ENCODE data around the gene PARD6G.

The PARD6G gene

DNA sequence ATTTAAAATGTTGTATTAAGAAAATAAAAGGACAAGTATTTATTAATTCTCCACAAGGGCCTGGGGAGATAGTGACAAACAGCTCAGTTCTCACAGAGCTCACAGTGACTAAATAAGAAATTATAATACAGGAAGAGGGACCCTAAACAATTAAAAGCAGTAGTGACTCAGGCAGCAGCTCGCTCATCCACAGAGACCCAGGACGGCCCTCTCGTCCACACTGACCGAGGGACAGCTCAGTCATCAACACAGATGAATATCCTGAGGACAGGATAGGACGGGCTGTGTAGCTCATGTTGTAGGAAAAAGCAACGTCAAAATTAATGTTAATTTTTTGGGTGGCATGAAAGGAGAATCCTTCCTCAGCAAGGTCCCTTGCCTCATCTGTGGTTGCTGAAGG, 44.1 kb downstream of the PARD6G start:
- ChIA-PET POLR2A (no interaction called here), CTCF (interaction anchor here (0.7 to 1.5 kb wide), 9 partner anchors 8 to 54 kb away, joined by 3 to 6 read pairs (median 4); no protein-coding TSS in a partner anchor)
- DNase-seq (ENCODE audit: extremely low spot score), result no peak
- TF ChIP-seq, protein P1, sequence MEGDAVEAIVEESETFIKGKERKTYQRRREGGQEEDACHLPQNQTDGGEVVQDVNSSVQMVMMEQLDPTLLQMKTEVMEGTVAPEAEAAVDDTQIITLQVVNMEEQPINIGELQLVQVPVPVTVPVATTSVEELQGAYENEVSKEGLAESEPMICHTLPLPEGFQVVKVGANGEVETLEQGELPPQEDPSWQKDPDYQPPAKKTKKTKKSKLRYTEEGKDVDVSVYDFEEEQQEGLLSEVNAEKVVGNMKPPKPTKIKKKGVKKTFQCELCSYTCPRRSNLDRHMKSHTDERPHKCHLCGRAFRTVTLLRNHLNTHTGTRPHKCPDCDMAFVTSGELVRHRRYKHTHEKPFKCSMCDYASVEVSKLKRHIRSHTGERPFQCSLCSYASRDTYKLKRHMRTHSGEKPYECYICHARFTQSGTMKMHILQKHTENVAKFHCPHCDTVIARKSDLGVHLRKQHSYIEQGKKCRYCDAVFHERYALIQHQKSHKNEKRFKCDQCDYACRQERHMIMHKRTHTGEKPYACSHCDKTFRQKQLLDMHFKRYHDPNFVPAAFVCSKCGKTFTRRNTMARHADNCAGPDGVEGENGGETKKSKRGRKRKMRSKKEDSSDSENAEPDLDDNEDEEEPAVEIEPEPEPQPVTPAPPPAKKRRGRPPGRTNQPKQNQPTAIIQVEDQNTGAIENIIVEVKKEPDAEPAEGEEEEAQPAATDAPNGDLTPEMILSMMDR (IDR thresholded peaks at IDR 0.05; ENCODE audit: control extremely low read depth, extremely low read depth, low read depth, missing control alignments), result no peak

DNA sequence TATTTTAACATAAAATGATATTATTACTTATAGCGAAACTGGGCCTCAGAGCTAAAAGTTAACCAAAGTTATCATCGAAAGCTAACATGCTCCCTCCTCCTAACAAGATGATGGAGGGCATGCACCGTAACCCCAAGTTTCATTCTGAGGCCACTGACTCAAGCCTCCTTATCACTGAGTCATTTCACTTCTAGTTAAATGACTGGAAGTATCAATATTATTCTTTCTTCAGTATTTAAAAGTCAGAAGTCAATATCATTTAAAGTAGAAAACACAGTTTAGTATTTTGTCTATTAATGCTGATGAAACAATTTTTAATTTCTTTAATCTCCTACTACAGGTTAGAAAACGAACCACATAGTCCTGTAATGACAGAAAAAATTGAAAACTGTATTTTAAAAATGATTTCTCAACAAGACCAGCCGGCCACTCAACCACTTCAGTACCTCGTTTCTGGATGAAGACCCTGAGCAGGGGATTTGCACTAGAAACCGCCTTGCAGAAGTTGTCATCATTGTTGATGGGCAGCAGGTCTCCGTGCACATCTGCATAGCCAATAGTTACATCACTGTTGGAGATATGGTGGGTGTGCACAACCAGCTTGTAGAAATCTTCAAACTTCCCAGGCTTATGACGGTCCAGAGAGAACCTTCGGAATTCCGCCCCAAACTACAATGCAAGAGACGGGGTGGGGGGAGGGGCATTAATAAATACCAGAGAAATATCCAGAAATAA, 44.9 kb downstream of the PARD6G start:
- TF ChIP-seq, protein P1 (IDR thresholded peaks at IDR 0.05; ENCODE audit: control extremely low read depth, extremely low read depth, low read depth, missing control alignments), result no peak
- POLR2A ChIA-PET, result no interaction called here
- DNase-seq (ENCODE audit: extremely low spot score), result peak; percentile 77
- CTCF ChIA-PET, result interaction anchor here (0.7 to 3.1 kb wide), 8 partner anchors 9 to 54 kb away, joined by 3 to 27 read pairs (median 4); partner anchors contain the start of gene PARD6G

DNA sequence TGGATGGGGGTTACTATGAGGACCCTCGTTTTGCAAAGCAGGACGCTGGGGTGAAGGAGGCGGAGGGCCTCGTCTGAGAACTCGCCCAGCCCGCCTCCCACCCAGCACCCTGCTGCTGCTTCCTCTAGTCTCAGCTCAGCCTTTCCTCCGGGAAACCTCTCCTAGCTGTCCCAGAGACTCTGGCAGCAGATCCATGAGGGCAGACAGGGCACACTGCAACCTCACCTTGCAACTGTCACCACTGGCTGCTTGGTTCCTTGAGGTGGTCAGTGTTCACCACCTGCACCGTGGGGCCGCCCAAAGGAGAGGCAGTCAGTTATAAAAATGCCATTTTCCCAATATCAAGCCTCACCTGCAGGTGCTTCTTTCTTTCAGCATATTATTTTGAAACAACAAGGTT, 45.6 kb downstream of the PARD6G start:
- TF ChIP-seq, protein P1 (IDR thresholded peaks at IDR 0.05; ENCODE audit: control extremely low read depth, extremely low read depth, low read depth, missing control alignments), result no peak
- POLR2A ChIA-PET, result no interaction called here
- peak; percentile 10 for DNase-seq (ENCODE audit: extremely low spot score)
- CTCF ChIA-PET, result interaction anchor here (1.0 to 3.1 kb wide), 6 partner anchors 8 to 55 kb away, joined by 3 to 27 read pairs (median 10); partner anchors contain the start of gene PARD6G

DNA sequence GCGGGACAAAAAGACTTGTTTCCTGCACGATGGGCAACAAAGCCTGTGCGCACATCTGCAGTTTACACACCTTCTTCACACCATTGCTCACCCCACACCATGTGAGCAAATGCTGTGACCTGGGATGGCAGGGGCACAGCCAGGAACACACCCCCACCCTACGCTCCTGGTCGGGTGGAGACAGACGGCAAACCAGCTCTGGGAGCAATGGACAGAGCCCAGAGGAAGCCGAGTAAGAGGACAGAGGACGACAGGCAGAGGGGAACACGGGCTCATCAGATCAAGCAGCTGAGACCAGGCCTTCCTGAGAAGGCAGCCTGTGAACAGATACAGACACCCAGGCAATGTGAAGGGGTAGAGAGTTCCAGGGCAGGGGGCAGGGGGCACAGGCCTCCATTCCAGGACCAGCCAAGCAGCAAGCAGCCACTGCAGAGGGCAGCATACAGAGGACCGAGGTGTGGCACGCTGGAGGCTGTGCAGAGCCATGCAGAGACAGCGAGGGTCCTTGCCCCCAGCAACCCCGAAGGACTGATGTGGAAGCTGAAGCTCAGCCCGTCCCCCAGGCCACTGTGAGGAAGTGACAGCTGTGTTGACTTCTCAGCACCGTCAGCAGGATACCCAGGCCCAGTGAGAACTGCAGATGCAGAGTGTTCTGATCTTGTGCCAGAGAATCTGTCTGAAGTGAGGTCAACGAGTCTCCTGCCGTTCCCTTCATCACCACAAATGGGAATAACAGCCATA, 46.2 kb downstream of the PARD6G start:
- ChIA-PET CTCF (interaction anchor here (0.9 to 3.1 kb wide), 10 partner anchors 9 to 57 kb away, joined by 3 to 27 read pairs (median 6); partner anchors contain the start of gene PARD6G), POLR2A (no interaction called here)
- TF ChIP-seq, protein P1 (IDR thresholded peaks at IDR 0.05; ENCODE audit: control extremely low read depth, extremely low read depth, low read depth, missing control alignments), result no peak
- peak; percentile 11 for DNase-seq (ENCODE audit: extremely low spot score)

DNA sequence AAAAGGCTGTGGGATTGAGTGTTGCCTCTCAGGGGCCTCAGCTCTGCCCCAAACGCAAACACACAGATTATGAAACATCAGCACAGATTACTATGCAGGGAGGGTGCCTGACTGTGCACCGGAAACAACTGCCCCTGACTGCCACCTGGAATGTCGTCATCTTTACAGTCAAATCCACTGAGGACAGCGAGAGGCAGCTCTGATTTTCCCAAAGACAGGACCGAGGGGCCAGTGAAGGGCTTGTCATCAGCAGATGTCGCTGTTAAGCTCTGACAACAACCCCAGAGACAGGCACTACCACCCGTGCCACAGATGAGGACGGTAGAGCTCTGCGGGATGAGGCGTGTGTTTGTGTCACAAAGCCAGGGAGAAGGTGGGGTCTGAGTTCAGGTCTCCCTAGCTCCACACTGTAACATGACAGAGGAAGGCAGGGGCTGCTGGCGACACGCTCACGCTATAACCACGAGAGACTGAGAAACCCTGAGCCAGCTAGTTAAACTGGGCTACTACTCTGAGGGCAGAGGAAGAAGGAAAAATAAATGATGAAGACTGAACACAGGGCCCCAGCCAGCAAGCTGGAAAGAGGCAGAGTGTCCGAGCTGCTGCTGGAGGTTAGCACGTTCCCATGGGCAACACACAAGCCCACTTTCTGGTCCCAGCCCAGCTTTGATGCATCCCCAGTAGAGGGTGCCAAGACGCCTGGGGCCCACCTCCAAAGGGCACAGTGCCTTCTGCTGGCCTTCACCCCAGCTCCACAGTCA, 47.0 kb downstream of the PARD6G start:
- TF ChIP-seq, protein P1 (IDR thresholded peaks at IDR 0.05; ENCODE audit: control extremely low read depth, extremely low read depth, low read depth, missing control alignments), result peak; percentile 2
- DNase-seq (ENCODE audit: extremely low spot score), result peak; percentile 11
- ChIA-PET CTCF (interaction anchor here (0.9 to 3.1 kb wide), 10 partner anchors 9 to 58 kb away, joined by 3 to 27 read pairs (median 6); no protein-coding TSS in a partner anchor), POLR2A (interaction anchor here (0.5 kb wide), 1 partner anchor 25 kb away, joined by 5 read pairs; no protein-coding TSS in a partner anchor)

Measured in GM10248 (cell line).